MCF 10A (cell line): Measurements from ENCODE around the gene GALNS. TPM values are rescaled to one million over a fixed set of nuclear protein-coding genes. Genes with fewer than 3 reads are reported as not detected.
"Not testable (repeated sequence)": the region's sequence is repeated elsewhere in the genome, so short reads cannot be mapped to it uniquely, and the experiment has no call there.

ENCODE experiments used
- BruUV-seq: library from RNA; stranded (reverse); fragments of 400-500 nt; replicated peaks from 2 replicates; lab custom pipeline; 2021; lab: Mats Ljungman, UMichigan
- CTCF ChIA-PET: fragments of 300-600 bp; sonication (Branson Sonifier 250); formaldehyde crosslinking; extraction: SDS; loops from one replicate; lab custom pipeline; 2021; ENCODE audit warnings: antibody characterized with exemption, inconsistent platforms; lab: Yijun Ruan, JAX
- POLR2A ChIA-PET: fragments of 300-600, 350-650 bp; sonication (Branson Sonifier 250); formaldehyde crosslinking; extraction: SDS; loops from one replicate; lab custom pipeline; 2020; ENCODE audit warnings: antibody characterized with exemption, inconsistent platforms; lab: Yijun Ruan, JAX
- DNase-seq: peaks from one replicate; pipeline ENCODE4 v3.0.0-alpha.2; 2018; ENCODE audit not compliant: unreplicated experiment
- H3K27ac Mint-ChIP-seq: one replicate; pipeline ENCODE4 v1.8.0; 2022; ENCODE audit warnings: mild to moderate bottlenecking, low read depth, mixed read lengths; ENCODE audit not compliant: unreplicated experiment
- H3K27me3 Mint-ChIP-seq: one replicate; pipeline ENCODE4 v1.8.0; 2022; ENCODE audit warnings: mixed read lengths; ENCODE audit not compliant: insufficient read depth, unreplicated experiment
- H3K36me3 Mint-ChIP-seq: one replicate; pipeline ENCODE4 v1.8.0; 2022; ENCODE audit warnings: mild to moderate bottlenecking, moderate library complexity, mixed read lengths; ENCODE audit not compliant: insufficient read depth, unreplicated experiment
- H3K4me1 Mint-ChIP-seq: one replicate; pipeline ENCODE4 v1.8.0; 2022; ENCODE audit warnings: mixed read lengths; ENCODE audit not compliant: insufficient read depth, unreplicated experiment
- H3K4me3 Mint-ChIP-seq: one replicate; pipeline ENCODE4 v1.8.0; 2022; ENCODE audit warnings: mild to moderate bottlenecking, moderate library complexity, mixed read lengths; ENCODE audit not compliant: unreplicated experiment
- H3K9me3 Mint-ChIP-seq: one replicate; pipeline ENCODE4 v1.8.0; 2022; ENCODE audit warnings: mixed read lengths; ENCODE audit not compliant: unreplicated experiment
- intact Hi-C: fragments of 100-400 bp; cut with micrococcal nuclease; formaldehyde crosslinking; loops from 2 replicates; pipeline ENCODE4 v1.14.1; 2022
- total RNA-seq: library from RNA; stranded (reverse); gene quantifications from 2 replicates; pipeline ENCODE4 v1.2.3, GENCODE V29; 2022
- TF ChIP-seq, protein P1 (sequence below): fragments of 200-600 bp; IDR thresholded peaks from one replicate; pipeline ENCODE4 v1.8.0; 2022; ENCODE audit warnings: antibody characterized with exemption, mild to moderate bottlenecking; ENCODE audit not compliant: unreplicated experiment

Gene GALNS
- total RNA-seq, 1 experiment from 2014 or later, result 26.0 TPM

GRCh38 chr16:88892065-88892464, 35.3 kb upstream of the GALNS start:
- H3K27me3 Mint-ChIP-seq, result no peaks in the 10 kb centered on the region
- no TSS peak for BruUV-seq
- ChIA-PET POLR2A (no interaction called here), CTCF (no interaction called here)
- TF ChIP-seq, protein P1, sequence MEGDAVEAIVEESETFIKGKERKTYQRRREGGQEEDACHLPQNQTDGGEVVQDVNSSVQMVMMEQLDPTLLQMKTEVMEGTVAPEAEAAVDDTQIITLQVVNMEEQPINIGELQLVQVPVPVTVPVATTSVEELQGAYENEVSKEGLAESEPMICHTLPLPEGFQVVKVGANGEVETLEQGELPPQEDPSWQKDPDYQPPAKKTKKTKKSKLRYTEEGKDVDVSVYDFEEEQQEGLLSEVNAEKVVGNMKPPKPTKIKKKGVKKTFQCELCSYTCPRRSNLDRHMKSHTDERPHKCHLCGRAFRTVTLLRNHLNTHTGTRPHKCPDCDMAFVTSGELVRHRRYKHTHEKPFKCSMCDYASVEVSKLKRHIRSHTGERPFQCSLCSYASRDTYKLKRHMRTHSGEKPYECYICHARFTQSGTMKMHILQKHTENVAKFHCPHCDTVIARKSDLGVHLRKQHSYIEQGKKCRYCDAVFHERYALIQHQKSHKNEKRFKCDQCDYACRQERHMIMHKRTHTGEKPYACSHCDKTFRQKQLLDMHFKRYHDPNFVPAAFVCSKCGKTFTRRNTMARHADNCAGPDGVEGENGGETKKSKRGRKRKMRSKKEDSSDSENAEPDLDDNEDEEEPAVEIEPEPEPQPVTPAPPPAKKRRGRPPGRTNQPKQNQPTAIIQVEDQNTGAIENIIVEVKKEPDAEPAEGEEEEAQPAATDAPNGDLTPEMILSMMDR, result no peak
- intact Hi-C loops, result no loop called here
- H3K4me1 Mint-ChIP-seq, result no peaks in the 10 kb centered on the region
- H3K36me3 Mint-ChIP-seq, result no peaks in the 10 kb centered on the region
- H3K4me3 Mint-ChIP-seq, result no peak overlapping the region
- no peaks in the 10 kb centered on the region for H3K9me3 Mint-ChIP-seq
- no peak for DNase-seq
- no peak overlapping the region for H3K27ac Mint-ChIP-seq

DNA sequence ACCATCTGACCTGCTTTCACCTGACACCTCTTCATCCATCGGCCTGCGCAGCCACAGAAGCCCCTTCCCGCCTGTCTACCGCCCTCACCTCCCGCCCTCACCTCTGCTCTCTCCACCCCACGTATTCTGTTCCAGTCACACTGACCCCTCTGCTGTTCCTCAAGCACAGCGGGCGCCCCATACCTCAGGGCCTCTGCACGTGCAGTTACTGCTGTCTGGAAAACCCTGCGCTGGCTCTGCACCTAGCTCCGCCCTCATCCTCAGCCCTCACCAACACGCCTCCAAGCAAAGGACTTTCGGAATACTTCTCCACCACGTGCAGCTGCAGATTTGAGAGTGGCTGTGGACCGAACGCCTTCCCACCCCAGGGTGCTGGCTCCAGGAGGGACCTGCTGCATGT, 34.3 kb upstream of the GALNS start:
- POLR2A ChIA-PET, result no interaction called here
- no peaks in the 10 kb centered on the region for H3K27me3 Mint-ChIP-seq
- H3K9me3 Mint-ChIP-seq, result no peaks in the 10 kb centered on the region
- H3K36me3 Mint-ChIP-seq, result no peaks in the 10 kb centered on the region
- H3K4me1 Mint-ChIP-seq, result no peaks in the 10 kb centered on the region
- TF ChIP-seq, protein P1, result no peak
- CTCF ChIA-PET, result no interaction called here
- no peak for DNase-seq
- BruUV-seq, result no TSS peak
- intact Hi-C loops, result no loop called here
- no peak overlapping the region for H3K27ac Mint-ChIP-seq
- no peak overlapping the region for H3K4me3 Mint-ChIP-seq

- H3K36me3 Mint-ChIP-seq, POLR2A ChIA-PET, H3K4me3 Mint-ChIP-seq, H3K4me1 Mint-ChIP-seq, H3K9me3 Mint-ChIP-seq, H3K27me3 Mint-ChIP-seq, CTCF ChIA-PET, intact Hi-C loops, BruUV-seq, DNase-seq, H3K27ac Mint-ChIP-seq: not testable (repeated sequence)
These were observed 33.1 kb upstream of the GALNS start for GRCh38 chr16:88889702-88890352.

DNA sequence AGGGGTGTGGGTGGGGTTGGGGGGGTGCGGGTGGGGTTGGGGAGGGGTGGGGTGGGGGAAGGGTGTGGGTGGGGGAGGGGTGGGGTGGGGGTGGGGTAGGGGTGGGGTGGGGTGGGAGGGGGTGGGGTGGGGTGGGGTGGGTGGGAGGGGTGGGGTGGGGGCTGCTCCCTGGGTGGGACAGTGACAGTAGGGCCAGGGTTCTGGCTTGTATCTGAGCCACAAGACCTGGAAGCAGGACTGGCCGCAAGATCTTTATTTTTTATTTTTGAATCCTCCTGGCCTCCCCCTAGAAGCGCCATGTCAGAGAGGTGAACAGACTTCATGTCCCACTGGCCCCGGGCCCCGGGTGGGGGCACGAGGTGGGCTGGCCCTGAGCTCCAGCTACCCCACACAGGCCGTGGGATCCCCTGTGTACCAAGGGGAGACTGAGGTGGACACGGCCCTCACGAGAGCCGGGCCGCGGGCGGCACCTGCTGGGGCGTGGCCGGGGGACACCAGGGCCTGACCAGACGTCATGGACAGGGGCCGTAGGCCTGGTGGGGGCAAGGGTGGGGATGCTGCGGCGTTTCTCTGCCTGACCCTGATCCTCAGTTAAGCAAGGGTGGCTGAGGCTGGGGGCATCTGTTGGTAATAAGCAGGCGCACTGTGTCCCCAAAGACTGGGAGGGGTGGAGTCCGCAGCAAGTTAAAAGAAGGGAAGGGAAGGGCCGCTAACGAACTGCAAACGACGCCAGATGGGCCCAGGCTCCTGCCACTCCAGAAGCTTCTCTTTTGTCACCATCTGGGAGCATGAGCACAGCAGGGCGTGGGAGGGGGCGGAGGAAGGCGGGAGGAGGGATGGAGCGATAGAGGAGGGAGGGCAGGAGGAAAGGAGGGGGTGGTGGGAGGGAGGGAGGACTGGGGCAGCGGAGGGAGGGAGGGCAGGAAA, 32.0 kb upstream of the GALNS start:
- no peak for DNase-seq
- TF ChIP-seq, protein P1, result no peak
- ChIA-PET CTCF (no interaction called here), POLR2A (no interaction called here)
- no peak overlapping the region for H3K27ac Mint-ChIP-seq
- no peaks in the 10 kb centered on the region for H3K4me1 Mint-ChIP-seq
- H3K27me3 Mint-ChIP-seq, result no peaks in the 10 kb centered on the region
- intact Hi-C loops, result no loop called here
- H3K9me3 Mint-ChIP-seq, result no peaks in the 10 kb centered on the region
- no peaks in the 10 kb centered on the region for H3K36me3 Mint-ChIP-seq
- no TSS peak for BruUV-seq
- H3K4me3 Mint-ChIP-seq, result no peak overlapping the region
